ENCODE data around the gene CACNA1C.
A peak's percentile ranks its signal among the peaks of the same experiment; 100 is the strongest.

CACNA1C gene

DNA sequence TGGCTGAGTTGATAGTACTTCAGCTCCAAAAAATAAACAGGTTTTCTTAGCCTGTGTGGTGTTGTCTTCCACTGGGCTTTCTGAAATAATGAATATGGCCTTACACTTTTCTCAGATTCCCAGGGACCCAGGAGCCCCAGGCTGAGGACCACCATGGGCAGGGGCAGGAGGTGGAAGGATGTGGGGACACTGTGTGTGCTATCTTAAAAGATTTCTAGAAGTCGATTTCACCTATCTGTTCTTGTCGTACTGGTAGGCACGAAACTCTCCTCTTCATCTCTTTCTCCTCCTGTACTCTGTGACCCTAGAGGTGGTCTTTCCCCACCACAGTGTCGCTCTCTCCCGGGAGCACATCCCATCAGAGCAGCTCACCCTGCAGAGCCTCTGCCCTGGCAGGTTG, 634.3 kb downstream of the CACNA1C start:
- DNase-seq, result no peak

DNA sequence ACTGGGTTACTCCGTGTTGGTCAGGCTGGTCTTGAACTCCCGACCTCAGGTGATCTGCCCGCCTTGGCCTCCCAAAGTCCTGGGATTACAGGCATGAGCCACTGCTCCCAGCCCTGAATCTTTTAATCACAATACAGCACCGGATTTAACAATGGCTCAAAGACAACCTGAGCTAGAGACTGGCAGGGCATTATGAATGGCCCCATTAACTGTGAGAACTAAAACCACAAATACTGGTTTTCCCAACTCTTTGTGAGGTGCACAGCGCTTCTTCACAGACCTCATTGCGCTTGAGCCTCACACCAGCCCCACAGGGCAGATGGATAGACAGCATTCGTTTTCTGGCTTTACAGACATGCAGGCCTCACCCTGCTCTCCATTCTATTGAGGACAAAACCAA, 634.9 kb downstream of the CACNA1C start:
- no peak for DNase-seq

DNA sequence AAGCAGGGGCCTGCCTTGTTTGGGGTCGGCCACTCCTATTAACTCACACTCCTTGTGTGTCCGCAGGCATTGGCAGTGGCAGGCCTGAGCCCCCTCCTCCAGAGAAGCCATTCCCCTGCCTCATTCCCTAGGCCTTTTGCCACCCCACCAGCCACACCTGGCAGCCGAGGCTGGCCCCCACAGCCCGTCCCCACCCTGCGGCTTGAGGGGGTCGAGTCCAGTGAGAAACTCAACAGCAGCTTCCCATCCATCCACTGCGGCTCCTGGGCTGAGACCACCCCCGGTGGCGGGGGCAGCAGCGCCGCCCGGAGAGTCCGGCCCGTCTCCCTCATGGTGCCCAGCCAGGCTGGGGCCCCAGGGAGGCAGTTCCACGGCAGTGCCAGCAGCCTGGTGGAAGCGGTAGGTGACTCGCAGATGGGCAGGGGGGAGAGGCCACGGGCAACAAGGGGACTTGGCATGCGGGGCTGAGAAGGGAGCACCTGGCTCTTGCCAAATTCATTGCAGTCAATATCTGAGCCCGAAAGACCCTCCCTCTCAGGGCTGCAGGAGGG, 635.7 kb downstream of the CACNA1C start:
- no peak for DNase-seq

DNA sequence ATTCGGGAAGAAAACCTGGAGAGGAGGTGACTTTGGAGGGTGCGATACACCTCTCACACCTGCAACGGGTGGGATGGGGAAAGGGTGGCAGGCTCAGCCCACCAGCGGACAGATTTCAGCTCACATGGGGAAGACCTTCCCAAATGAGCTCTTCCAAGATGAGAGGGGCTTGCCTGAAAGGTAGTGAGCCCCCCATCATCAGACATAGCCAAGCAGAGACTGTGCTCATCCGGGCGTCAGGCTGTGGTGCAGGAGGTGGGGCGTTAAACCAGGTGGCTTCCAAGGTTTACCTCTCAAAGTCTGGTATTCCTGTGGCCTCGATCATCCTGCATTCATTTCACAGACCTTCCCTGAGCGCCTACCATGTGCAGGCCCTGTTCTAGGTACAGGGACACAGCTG, 636.6 kb downstream of the CACNA1C start:
- DNase-seq, result no peak

DNA sequence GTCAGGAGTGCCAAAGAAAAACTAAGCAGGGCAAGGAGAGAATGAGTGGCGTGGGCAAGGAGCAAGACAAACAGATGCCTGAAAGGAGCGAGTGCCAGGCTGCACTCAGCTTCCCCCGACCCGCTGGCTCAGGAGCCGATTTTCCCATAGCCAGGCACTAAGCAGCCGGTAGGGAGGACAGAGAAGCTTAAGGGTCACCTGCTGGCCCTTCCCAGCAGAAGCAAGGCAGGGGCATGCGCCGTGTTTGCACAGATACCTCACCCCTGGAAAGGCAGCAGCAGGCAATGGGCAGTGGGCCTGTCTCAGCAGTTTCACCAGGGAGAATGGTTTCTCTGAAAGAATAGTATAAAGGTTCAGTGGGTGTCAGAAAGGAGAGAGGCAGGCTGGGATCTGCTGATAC, 637.1 kb downstream of the CACNA1C start:
- DNase-seq, result no peak

DNA sequence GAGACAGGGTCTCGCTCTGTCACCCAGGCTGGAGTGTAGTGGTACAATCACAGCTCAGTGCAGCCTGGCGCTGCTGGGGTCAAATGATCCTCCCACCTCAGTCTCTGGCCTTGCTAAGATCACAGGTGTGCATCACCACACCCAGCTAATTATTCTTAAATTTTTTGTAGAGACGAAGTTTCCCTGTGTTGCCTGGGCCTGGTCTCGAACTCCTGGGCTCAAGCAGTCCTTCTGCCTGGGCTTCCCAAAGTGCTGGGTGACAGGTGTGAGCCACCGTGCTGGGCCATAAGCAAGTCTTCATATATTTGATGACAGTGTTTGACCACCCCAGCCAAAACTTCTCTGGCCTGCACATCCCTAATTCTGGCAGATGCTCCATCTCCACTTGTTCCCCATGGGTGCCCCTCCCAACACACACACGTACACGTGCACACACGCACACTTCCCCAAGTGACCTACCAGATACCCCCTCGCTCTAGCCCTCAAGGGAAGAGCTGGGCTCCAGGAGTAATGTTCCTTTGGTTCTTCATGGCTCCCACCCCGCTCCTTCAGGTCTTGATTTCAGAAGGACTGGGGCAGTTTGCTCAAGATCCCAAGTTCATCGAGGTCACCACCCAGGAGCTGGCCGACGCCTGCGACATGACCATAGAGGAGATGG, 637.7 kb downstream of the CACNA1C start:
- no peak for DNase-seq

DNA sequence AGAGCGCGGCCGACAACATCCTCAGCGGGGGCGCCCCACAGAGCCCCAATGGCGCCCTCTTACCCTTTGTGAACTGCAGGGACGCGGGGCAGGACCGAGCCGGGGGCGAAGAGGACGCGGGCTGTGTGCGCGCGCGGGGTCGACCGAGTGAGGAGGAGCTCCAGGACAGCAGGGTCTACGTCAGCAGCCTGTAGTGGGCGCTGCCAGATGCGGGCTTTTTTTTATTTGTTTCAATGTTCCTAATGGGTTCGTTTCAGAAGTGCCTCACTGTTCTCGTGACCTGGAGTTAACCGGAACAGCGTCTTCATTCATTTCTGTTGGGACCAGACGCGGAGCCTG, 638.2 kb downstream of the CACNA1C start:
- peak; percentile 71 for DNase-seq

DNA sequence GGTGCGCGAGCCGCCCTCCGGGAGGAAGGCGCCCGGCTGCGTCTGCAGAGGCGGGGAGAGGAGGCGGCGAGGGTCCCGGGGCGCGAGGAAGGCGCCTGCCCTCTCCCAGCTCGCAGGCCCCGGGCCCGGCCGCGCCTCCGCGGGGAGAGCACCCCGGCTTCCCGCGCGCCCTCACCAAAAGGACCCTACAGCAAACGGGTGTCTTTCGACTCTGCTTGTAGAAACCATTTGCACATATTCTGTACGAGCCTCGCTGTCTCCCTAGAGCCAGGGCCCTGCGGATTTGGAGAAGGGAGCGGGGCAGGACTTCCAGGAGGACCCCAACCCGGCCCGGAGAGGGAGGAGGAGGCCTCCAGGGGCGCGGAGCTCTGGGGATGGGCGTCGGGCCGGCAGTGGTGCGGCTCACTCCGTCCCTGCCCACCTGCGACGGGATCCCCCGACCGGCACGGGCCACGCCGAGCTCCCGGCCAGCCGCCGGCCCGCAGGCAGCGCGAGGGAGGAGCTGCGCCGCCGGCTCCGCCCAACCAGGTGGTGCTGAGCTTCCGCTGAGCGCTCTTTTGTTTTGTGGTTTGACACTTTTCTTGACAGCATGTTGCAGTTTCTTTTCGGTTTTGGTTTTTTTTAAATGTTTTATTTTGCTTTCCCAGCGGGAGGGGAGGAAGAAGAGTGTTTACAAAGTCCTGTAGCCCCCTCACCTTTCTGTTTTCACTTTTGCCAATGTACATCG, 638.7 kb downstream of the CACNA1C start:
- DNase-seq, result peak in 1 of 2 donors; percentile 64

DNA sequence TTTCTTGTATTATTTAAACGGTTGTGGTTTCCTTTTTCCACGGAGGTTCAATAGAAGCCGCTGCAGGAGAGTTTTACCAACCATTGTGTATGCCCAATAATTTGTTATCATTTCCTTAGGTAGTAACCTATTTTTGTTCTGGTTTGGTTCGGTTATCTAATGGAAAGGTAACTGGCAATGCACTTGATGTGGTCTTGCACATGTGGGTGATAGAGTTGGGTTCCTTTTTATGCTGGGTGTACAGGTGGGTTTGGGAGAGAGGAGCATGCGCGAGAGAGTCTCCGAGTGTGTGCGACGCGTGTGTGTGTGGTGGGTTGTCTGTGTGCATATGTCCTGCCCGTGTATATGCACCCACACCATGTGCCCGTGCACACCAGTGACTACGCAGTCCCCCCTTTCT, 639.3 kb downstream of the CACNA1C start:
- peak in 1 of 2 donors; percentile 37 for DNase-seq

DNA sequence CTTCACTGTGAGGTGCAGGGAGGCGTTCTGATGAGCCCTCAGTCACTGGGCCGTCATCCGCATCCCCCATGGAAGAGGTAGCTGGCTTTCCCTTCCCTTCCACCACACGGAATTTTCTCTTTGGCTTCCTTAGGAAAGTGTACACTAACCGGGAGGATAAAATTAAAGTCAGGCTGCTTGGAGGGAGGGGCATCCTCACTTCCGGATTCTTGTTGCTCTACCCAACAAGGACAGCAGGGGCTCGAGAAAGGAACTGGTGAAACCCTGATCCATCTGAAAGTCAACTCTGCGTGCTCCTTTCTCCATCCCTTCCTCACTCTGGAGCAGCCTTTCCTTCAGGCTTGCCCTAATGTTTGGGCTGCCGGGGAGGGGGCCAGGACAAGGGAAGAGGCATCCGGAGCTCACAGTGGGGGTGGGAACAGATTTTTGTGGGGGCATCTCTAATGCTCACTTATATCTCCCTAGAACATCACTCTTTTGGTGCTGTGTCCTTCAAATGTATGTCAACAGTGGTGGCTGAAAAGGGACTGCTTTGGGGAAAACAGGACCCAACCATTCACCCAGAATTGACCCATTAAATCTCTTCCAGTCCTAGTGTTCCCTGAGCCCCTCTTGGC, 640.6 kb downstream of the CACNA1C start:
- no peak for DNase-seq

DNA sequence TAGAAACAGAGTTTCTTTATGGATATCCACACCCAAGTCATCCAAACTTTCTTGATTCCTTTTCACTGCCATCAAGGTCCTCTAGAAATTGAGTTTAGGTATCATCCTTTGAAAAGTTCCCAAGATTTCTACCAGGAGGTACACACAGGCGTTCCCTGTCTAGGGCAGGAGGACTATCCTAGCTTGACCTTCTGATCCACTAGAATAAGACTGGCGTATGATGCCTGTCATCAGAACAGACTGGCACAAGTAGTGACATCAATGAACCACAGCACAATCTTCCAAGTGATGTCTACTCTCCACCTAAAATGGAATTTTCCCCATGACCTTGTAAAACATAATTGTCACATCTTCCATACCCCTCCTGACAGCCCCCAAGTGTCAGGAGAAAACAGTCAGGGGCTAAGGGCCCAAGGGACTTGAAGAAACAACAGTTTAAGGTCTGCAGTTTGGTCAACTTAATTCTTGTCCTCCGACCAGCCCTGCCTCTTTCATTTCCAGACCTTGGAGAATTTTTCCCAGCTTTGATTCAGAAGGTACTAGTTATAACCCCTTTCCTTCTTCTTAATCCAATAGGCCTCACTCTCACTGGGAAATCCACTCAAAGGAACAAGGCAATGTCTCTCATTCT, 641.3 kb downstream of the CACNA1C start:
- DNase-seq, result no peak

DNA sequence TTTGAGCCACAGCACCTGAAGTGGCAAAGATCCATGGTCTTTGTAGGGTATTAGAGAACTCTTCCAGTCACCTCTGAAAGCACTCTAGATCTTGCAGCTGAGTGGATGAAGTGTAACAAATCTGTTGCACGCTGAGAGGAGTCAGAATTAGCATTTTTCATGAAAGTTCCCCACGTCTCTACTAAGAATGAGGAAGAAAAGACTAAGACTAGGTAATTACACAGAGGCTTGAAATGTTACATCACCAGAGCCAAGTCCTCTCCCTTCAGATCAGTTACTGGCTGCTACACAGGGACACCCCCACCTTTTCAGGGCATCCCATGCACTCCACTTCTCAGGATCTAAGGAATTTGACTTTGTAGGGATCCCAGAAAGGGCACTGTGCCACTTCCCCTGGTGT, 643.3 kb downstream of the CACNA1C start:
- DNase-seq, result no peak

DNA sequence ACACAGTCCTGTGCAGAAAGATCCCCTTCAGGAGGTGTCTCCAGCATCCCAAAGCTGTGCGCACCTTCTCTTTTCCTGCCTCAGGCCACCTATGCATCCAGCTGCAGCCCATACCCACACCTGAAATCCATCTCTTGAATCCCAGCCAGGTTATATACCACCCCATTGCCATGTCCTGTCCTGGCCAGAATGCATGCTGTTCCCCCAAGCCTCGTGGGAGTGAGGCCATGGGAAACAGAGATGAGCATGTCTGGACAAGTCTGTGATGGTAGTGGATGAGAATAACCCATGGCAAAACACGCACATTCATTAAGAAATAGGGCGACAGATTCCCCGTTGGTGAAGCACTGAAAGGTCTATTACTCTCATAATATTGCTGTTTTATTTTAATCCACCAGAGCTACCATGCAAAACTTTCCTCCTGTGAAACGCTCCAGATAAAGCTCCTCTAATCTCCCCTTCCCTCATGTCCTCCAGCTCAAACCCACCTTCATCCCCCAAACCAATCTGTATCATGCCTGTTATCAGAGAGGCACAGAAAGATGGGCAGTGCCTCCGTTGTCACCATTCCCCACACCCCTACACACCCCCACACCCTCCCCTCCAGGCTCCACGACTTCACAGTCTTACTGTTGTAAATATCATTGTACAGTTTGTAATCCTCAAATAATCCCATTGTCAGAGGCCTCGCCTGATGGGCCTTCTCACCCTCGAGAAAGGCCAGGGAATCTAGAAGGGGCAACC, 644.4 kb downstream of the CACNA1C start:
- DNase-seq, result no peak

DNA sequence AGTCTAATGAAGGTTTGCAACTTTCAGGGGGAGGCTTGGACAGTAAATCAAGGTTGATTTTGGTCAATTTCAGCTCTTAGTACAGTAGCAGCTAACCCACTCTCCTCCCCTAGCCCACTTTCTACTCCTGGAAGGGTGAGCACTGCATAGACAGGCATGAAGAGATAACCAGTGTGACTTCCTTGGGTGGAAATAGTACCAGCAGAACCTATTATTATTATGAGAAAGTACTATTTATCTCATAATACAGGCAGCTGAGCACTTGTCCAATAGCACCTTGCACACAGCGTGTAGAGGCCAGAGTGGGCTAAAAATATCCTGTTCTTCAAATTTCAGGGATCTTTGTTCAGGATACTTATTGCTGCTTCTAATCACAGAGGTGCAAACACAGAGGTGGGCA, 645.8 kb downstream of the CACNA1C start:
- no peak for DNase-seq

DNA sequence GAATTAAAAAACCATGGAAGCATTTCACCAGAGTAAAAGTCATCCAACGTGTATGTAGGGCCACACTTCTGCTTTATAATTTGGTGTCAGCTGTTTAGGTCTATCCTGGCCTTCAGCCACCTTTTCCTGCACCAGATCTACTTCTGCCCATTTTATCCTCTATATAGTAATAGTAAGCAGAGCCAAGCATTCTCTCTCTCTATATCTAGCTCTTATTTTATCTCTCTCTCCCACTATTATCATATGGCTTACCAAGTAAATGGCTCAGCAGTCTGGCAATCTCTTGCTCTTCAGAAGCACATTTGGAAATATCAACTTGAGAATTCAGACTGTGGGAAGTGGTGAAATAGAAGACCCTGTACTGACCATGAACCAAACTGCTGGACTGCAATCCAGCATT, 657.9 kb downstream of the CACNA1C start:
- no peak for DNase-seq

DNA sequence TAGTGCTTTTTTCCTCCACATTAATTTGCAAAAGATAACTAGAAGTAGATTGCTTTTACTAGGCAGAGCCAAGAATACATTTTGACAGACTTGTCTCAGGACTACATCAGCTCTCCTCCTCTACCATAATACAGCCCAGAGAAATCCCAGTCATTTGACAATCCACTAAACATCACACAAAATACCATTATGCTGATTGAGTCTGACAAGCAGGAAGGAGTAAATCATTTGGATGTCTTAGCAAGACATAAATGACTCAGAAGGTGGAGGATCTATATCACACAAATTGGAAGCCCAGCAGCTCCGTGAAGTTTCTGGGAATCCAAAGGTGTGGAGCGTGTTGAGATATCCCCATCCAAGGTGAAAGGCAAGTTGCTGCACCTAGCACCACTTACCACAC, 666.6 kb downstream of the CACNA1C start:
- DNase-seq, result no peak

DNA sequence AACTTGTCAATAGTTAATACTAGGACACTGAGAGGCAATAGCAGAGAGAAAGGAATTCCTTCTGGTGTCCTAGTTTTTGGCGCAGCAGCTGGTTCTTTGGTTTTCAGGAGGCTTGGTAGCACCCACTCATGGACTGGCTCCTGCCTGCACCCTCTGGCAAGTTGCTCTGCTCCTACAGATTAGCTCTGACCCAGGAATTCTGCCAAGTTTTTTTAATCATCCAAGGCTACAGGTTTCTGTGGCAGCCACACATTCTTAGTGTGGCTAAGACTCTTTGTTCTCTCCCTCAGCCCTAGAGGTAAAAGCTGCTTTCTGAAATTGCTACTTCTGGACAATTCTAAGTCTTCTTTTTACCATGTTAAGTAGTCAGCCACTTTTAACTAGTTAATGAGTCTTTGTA, 670.0 kb downstream of the CACNA1C start:
- no peak for DNase-seq

DNA sequence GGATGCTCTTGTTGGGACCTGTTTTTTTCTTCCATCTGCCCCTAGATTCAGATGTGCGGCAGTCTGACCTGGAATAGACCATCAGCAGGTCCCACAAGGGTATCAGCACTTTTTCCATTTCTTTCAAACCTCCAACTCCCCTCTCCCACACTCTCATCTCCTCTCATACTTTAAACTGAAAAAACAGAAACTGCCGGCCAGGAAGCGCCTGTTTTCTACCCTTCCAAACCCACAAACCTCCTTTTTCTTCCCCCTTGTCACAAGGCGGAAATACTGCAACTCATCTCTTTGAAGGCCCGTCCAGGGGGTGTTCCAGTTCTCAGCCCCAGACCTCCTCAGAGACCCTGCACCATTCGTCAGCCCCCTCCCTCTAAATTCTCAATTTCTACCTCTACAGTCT, 679.5 kb downstream of the CACNA1C start:
- no peak for DNase-seq

DNA sequence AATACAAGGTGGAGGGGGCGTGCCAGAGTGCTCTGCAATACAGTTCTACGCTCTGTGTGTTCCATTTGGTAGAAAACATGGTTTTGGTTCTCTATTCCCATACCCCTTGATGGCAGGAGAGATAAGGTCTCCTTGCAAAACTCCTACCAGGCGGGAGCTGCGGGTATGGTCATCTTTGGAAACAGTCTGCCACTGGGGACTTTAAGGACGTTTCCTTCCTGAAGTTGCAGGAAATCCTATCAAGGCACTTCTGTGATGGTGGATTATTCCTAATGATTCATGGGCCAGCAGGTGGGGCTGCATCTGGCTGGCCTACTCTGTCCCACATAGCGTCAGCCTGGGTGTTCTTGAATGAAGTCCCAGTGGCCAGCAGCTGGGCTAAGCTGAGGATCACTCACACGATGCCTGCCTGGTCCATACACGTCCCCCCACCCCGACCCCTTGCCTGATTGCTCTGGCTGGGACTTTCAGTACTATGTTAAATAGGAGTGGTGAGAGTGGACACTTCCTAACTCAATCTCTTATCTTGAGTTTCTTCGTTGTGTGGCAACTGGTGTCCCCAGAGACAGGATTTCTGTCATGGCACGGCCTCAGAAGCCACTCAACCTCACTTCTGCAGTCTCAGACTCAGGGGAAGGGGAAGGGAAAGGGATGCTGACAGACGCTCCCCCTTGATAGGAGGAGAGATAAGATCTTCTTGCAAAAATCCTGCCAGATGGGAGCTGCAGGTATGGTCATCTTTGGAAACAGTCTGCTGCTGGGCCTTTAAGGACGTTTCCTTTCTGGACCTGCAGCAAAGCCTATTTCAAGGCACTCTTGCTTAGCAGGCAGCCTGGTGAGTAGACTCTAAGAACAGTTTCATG, 680.9 kb downstream of the CACNA1C start:
- no peak for DNase-seq

DNA sequence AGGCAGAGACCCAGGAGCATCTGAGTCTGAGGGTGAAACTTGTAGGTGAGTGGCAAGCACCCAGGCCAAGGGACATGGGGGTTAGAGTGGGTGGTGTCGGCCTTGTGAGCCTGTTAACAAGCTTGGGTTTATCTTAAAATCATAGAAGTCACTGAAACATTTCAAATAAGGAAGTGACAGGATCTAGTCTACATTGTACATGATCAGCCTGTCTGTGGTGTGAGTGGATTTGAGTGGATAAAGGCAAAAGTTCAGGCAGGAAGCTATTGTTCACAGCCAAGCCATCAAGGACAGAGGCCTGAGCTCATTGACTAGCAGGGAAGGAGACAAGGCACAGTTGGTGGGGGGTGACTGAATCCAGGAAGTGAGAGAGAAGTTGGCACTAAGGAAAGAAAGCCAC, 682.6 kb downstream of the CACNA1C start:
- no peak for DNase-seq

DNA sequence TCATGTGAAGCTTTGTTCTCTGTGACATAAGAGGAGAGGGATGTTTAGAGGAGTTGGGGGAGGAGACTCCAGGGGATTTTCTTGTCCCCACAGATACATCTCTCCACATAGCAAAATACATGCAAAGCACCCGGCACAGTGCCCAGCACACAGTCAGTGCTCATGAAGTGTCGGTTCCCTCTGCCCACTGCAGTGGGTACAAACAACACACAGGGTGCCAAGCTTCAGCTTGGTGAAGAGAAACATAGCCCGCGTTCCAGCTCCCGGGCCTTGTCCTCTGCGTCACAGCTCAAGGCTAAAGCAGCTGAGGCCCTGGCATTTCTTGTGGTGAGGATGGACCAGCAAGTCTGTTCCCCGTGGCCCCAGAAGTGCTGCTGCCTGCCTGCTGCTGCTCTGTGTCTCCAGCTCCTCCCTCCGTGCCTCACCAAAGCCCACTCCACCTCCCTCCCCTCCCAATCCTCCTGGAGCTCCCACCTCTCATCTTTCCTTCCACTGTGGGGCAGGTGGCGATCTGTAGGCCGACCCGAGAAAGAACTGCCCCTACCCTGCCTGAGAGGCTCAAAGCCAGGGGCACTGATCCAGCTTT, 685.0 kb downstream of the CACNA1C start:
- no peak for DNase-seq

DNA sequence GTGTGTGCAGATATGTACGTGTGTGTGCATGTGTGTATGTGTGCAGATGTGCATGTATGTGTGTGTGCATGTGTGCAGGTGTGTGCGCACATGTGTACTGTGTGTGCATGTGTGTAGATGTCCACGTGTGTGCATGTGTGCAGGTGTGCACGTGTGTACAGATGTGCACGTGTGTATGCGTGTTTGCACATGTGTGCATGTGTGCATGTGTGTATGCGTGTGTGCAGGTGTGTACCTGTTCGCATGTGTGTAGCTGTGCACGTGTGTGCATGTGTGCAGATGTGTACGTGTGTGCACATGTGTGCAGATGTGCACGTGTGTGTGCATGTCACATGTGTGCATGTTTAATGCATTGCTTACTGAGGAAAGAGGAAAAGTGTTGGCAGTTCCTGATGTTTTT, 686.3 kb downstream of the CACNA1C start:
- DNase-seq, result no peak

Measured in CD4-positive, alpha-beta T cell treated with Interleukin-1 beta for 1 hour (primary cell).